Measurements from ENCODE around the gene FTO.

FTO gene

GRCh38 chr16:53704445-53704813 is 473 bp downstream of the FTO start:
- DNase-seq (ENCODE audit: low read depth): no peak
- no peak for TF ChIP-seq CTCF (IDR thresholded peaks at IDR 0.05; ENCODE audit: control insufficient read depth, insufficient read depth, low read depth, low read length, missing control alignments)
- peak overlapping the region; percentile 93 for H3K4me3 ChIP-seq (ENCODE audit: control insufficient read depth, low read depth, low read length)

DNA sequence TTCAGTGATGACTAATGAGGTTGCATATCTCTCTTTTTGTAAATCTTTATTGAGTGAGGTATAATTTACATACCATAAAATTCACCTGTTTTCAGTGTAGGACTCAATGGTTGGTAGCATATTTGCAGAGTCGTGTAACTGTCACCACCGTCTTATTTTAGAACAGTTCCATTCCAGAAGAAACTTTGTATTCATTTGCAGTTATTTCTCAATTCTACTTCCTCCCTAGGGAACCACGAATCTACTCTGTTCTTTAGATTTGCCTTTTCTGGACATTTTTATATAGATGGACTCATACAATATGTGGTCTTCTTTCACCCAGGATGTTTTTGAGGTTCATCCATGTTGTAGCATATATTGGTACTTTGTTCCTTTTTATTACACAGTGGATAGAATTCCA is 3.7 kb downstream of the FTO start:
- no peak for TF ChIP-seq CTCF (IDR thresholded peaks at IDR 0.05; ENCODE audit: control insufficient read depth, insufficient read depth, low read depth, low read length, missing control alignments)
- H3K4me3 ChIP-seq (ENCODE audit: control insufficient read depth, low read depth, low read length): no peak overlapping the region
- DNase-seq (ENCODE audit: low read depth): no peak

DNA sequence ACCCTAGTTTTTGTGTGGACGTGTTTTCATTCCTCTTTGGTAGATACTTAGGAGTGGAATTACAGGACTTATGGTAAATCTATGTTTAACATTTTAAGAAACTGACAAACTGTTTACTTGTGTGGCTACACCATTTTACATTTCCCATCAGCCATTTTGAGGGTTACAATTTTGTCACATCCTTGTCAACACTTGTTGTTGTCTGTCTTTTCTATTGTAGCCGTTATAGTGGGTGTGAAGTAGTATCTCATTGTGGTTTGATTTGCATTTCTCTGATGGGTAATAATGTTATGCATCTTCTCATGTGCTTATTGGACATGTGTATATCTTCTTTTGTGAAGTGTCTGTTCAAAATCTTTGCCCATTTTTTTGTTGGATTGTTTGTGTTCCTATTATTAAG is 4.5 kb downstream of the FTO start:
- TF ChIP-seq CTCF (IDR thresholded peaks at IDR 0.05; ENCODE audit: control insufficient read depth, insufficient read depth, low read depth, low read length, missing control alignments): no peak
- no peak for DNase-seq (ENCODE audit: low read depth)
- H3K4me3 ChIP-seq (ENCODE audit: control insufficient read depth, low read depth, low read length): no peak overlapping the region

- H3K4me3 ChIP-seq (ENCODE audit: control insufficient read depth, low read depth, low read length): no peak overlapping the region
- no peak for DNase-seq (ENCODE audit: low read depth)
- no peak for TF ChIP-seq CTCF (IDR thresholded peaks at IDR 0.05; ENCODE audit: control insufficient read depth, insufficient read depth, low read depth, low read length, missing control alignments)
These were observed 7.4 kb downstream of the FTO start for GRCh38 chr16:53711390-53711789.

DNA sequence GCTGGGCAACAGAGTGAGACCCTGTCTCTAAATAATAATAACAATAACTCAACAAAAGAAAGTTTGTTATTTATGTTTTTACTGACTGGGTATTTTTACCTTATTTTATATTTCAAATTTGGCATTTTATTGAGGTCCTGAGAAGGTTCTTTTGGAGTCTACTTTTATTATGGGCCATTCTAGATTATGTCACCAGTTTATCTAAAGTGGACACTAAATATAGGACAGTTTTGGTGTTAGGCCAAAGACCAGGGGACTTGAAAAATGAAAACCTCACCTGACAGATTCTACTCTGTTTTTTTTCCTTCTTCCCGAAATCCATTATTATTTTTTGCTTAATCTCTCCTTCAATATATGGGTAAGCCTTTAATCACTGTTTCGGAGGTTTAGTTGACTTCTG is 8.1 kb downstream of the FTO start:
- DNase-seq (ENCODE audit: low read depth): no peak
- TF ChIP-seq CTCF (IDR thresholded peaks at IDR 0.05; ENCODE audit: control insufficient read depth, insufficient read depth, low read depth, low read length, missing control alignments): no peak
- H3K4me3 ChIP-seq (ENCODE audit: control insufficient read depth, low read depth, low read length): no peak overlapping the region

DNA sequence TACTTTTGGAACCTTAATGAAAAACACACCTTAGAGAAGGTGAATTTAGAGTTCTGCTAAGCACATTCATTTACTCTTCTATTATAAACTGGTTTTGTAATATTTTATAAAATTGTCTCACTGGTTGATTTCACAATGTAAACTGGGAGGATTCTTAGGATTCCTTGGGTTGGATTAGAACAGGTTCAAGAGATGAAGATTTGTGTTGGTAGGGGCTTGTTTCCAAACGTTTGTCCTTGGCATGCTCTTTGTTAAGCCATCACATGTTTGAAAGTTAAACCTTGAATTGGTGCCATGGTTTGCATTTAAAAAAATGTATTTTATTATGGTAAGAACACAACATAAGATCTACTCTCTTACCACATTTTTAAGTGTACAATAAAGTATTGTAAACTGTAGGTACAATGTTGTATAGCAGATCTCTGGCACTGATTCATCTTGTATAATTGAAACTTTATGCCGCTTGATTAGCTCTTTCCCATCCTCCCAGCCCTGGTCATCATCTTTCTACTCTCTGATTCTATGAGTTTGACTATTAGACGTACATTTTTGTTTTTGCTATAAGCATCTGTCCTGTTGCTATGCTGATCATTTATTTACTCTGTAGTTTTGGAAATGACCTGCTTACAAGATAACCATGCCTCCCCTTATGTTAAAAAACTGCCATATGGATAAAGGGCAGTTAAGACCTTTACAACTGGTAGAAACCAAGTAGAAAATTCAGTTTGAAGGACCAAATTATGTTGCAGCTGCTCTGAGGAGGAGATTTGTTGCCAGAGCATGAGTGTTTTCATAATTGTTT is 9.6 kb downstream of the FTO start:
- no peak for DNase-seq (ENCODE audit: low read depth)
- H3K4me3 ChIP-seq (ENCODE audit: control insufficient read depth, low read depth, low read length): no peak overlapping the region
- TF ChIP-seq CTCF (IDR thresholded peaks at IDR 0.05; ENCODE audit: control insufficient read depth, insufficient read depth, low read depth, low read length, missing control alignments): no peak

Data from AG09309 (cell line).